Measurements from ENCODE around the gene KIR2DL3. TPM values are rescaled to one million over a fixed set of nuclear protein-coding genes. Genes with fewer than 3 reads are reported as not detected.
"Not testable (repeated sequence)": the region's sequence is repeated elsewhere in the genome, so short reads cannot be mapped to it uniquely, and the experiment has no call there.

Gene KIR2DL3
- total RNA-seq, 4 donors from 2014 or later = not detected

DNA sequence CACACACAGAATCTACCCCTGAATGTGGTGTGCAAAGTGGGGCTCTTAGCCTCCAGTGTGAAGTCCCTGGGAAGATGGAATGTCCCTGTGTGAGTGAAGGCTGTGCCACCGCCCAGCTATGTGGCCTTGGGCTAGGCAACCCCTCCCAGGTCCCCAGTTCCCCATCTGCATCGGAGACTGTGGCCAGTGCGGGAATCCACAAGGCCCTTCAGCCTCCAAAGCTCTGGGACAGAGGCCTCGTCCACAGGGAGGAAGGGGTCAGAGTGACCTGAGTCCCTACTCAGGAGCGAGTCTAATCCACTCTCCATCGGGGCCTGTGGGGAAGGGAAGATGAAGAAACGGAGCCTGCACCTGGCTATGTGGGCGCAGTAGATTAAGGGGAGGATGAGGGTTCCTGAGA lies 33.4 kb upstream of the KIR2DL3 start:
- intact Hi-C loops (cut with DNase I) = no loop called here
- H3K4me3 ChIP-seq (replicated peaks in 1 of 3) = no peak overlapping the region
- WGBS, 2 donors = 72 to 90% methylated on average over 5 to 6 of the region's 8 CpGs
- no peaks in the 10 kb centered on the region for H3K27me3 ChIP-seq
- H3K9me3 ChIP-seq = no peaks in the 10 kb centered on the region
- no peak overlapping the region for H3K27ac ChIP-seq
- H3K36me3 ChIP-seq = no peaks in the 10 kb centered on the region
- no peak for TF ChIP-seq POLR2A (IDR thresholded peaks at IDR 0.05)
- TF ChIP-seq, protein P1, sequence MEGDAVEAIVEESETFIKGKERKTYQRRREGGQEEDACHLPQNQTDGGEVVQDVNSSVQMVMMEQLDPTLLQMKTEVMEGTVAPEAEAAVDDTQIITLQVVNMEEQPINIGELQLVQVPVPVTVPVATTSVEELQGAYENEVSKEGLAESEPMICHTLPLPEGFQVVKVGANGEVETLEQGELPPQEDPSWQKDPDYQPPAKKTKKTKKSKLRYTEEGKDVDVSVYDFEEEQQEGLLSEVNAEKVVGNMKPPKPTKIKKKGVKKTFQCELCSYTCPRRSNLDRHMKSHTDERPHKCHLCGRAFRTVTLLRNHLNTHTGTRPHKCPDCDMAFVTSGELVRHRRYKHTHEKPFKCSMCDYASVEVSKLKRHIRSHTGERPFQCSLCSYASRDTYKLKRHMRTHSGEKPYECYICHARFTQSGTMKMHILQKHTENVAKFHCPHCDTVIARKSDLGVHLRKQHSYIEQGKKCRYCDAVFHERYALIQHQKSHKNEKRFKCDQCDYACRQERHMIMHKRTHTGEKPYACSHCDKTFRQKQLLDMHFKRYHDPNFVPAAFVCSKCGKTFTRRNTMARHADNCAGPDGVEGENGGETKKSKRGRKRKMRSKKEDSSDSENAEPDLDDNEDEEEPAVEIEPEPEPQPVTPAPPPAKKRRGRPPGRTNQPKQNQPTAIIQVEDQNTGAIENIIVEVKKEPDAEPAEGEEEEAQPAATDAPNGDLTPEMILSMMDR (IDR thresholded peaks at IDR 0.05) = no peak
- no peak for DNase-seq
- no peaks in the 10 kb centered on the region for H3K4me1 ChIP-seq

DNA sequence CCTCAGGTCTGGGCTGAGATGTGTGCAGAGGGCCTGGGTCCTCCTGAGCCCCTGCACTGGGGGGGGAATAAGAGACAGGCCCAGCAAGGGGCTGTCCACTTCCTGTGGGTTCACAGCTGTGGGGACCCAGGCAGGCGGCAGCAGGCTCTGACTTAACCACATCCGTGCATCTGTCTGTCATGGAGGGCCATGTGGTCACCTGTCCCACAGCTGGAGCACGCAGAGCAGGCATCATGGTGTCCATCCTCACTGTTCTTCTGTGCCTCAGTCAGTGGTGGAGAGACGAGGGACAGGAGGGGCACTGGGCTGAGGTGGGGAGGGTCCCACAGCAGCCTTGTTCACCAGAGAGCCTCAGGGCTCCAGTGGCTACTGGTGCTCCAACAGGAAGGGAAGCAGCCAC lies 30.4 kb upstream of the KIR2DL3 start:
- no peaks in the 10 kb centered on the region for H3K36me3 ChIP-seq
- no peak overlapping the region for H3K4me3 ChIP-seq (replicated peaks in 1 of 3)
- WGBS, 2 donors = 79 to 80% methylated on average over 2 of the region's 4 CpGs
- no peak for DNase-seq
- no peak overlapping the region for H3K27ac ChIP-seq
- TF ChIP-seq, protein P1 (IDR thresholded peaks at IDR 0.05) = no peak
- TF ChIP-seq POLR2A (IDR thresholded peaks at IDR 0.05) = no peak
- no peaks in the 10 kb centered on the region for H3K4me1 ChIP-seq
- no peaks in the 10 kb centered on the region for H3K27me3 ChIP-seq
- intact Hi-C loops (cut with DNase I) = no loop called here
- no peaks in the 10 kb centered on the region for H3K9me3 ChIP-seq

DNA sequence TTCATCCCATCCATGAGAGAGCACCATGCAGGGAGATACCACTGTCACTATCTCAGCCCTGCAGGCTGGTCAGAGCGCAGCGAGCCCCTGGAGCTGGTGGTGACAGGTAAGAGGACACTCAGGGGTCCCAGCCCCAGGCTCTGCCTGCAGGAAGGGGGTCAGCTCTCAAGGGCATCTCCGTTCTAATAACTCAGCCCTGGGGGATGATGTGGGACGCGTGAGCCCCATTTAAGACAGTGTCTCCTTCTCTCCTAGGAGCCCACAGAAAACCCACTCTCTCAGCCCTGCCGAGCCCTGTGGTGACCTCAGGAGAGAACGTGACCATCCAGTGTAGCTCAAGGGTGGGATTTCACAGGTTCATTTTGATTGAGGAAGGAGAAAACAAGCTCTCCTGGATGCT lies 29.5 kb upstream of the KIR2DL3 start:
- TF ChIP-seq POLR2A (IDR thresholded peaks at IDR 0.05) = no peak
- TF ChIP-seq, protein P1 (IDR thresholded peaks at IDR 0.05) = no peak
- Histone ChIP-seq H3K36me3 (no peaks in the 10 kb centered on the region), H3K27ac (no peak overlapping the region), H3K27me3 (no peaks in the 10 kb centered on the region), H3K4me1 (no peaks in the 10 kb centered on the region), H3K4me3 (replicated peaks in 1 of 3) (no peak overlapping the region), H3K9me3 (no peaks in the 10 kb centered on the region)
- 85 to 100% methylated on average over 1 to 7 of the region's 7 CpGs for whole genome bisulfite sequencing, 2 donors
- intact Hi-C loops (cut with DNase I) = no loop called here
- no peak for DNase-seq

DNA sequence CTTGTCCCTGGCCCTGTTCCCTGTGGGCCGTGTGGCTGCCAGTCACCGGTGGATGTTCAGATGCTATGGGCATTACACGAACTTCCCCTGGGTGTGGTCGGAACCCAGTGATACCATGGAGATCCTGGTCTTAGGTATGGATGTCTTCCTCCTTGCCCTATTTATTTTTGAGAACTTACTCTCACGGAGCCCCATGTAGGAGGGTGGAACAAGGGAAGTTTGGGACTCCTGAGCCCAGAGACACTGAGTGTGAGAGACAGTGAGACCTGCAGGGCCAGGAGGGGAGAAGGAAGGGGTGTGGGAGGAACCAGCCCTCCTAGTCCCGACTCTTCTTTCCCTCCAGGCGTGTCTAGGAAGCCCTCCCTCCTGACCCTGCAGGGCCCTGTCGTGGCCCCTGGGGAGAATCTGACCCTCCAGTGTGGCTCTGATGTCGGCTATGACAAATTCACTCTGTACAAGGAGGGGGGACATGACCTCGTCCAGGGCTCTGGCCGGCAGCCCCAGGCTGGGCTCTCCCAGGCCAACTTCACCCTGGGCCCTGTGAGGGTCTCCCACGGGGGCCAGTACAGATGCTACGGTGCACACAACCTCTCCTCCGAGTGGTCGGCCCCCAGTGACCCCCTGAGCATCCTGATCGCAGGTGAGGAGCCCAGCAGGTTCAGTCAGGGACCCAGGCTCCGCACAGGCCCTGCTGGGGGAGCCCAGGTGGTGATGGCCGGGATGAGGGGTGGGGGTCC lies 28.9 kb upstream of the KIR2DL3 start:
- Histone ChIP-seq H3K9me3 (no peaks in the 10 kb centered on the region), H3K4me1 (no peaks in the 10 kb centered on the region), H3K27me3 (no peaks in the 10 kb centered on the region), H3K4me3 (replicated peaks in 1 of 3) (no peak overlapping the region), H3K27ac (no peak overlapping the region), H3K36me3 (no peaks in the 10 kb centered on the region)
- 72 to 76% methylated on average over 9 to 13 of the region's 18 CpGs for WGBS, 2 donors
- intact Hi-C loops (cut with DNase I) = no loop called here
- TF ChIP-seq, protein P1 (IDR thresholded peaks at IDR 0.05) = no peak
- no peak for TF ChIP-seq POLR2A (IDR thresholded peaks at IDR 0.05)
- no peak for DNase-seq

DNA sequence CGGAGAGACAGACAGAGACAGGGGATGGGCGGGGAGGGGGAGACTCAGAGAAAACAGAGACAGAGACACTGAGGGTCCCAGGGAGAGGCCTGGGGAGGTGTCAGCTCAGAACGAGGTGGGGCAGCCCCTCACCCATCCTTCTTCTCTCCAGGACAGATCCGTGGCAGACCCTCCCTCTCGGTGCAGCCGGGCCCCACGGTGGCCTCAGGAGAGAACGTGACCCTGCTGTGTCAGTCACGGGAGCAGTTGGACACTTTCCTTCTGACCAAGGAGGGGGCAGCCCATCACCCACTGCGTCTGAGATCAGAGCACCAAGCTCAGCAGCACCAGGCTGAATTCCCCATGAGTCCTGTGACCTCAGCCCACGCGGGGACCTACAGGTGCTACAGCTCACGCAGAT lies 28.4 kb upstream of the KIR2DL3 start:
- WGBS, 2 donors = 55 to 76% methylated on average over 4 to 11 of the region's 13 CpGs
- intact Hi-C loops (cut with DNase I); H3K9me3 ChIP-seq; H3K36me3 ChIP-seq; H3K27ac ChIP-seq; H3K27me3 ChIP-seq; DNase-seq; H3K4me3 ChIP-seq (replicated peaks in 1 of 3); H3K4me1 ChIP-seq: not testable (repeated sequence)

Data from thyroid gland (tissue), 4 donors.